ENCODE results near the gene ORMDL3. TPM values are rescaled to one million over a fixed set of nuclear protein-coding genes. Genes with fewer than 3 reads are reported as not detected.

The ORMDL3 gene
- total and polyA plus RNA-seq, 2 experiments from 2014 or later, result 33.6 to 38.5 TPM

DNA sequence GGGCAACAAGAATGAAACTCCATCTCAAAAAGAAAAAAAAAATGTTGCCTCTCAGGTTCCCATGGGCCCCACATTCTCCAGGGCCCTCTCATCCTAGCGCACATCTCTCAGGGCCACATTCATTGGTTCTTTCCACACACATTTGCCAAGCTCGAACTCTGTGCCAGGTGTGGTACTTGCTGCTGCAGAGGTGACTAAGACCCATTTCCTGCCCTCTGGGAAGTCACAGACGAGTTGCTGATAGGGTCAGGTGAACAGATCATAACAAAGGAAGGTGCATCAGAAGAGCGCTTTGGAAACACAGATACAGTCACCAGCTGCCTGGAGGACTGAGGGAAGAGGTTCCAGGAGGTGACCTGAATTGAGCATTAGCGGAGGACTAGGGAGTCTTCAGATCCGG is 36.4 kb upstream of the ORMDL3 start:
- no peaks in the 10 kb centered on the region for H3K4me1 ChIP-seq (ENCODE audit: insufficient read depth)
- no peak overlapping the region for H3K4me2 ChIP-seq
- H3K27ac ChIP-seq (ENCODE audit: low read depth), result no peak overlapping the region
- DNase-seq (ENCODE audit: low spot score) (no peak), ATAC-seq (no peak)
- H3K27me3 ChIP-seq (ENCODE audit: insufficient read depth), result no peaks in the 10 kb centered on the region
- no peaks in the 10 kb centered on the region for H3K36me3 ChIP-seq (ENCODE audit: insufficient read depth)
- H3F3A ChIP-seq (replicated peaks; ENCODE audit: low read depth), result no peaks in the 10 kb centered on the region
- H4K20me1 ChIP-seq (replicated peaks; ENCODE audit: insufficient read depth), result no peaks in the 10 kb centered on the region
- no peak overlapping the region for H3K4me3 ChIP-seq
- no peaks in the 10 kb centered on the region for H3K79me2 ChIP-seq (replicated peaks; ENCODE audit: insufficient read depth)
- H3K9me2 ChIP-seq (ENCODE audit: insufficient read depth), result no peaks in the 10 kb centered on the region
- TF ChIP-seq EZH2 (IDR thresholded peaks at IDR 0.05; ENCODE audit: low read depth, unreplicated experiment) (no peak), EZH2phosphoT487 (IDR thresholded peaks at IDR 0.05; ENCODE audit: unreplicated experiment) (no peak), NANOG (IDR thresholded peaks at IDR 0.05; ENCODE audit: borderline replicate concordance) (no peak), CREB1 (CRISPR knock-in tag; IDR thresholded peaks at IDR 0.05; ENCODE audit: low read depth) (no peak), ZNF114 (CRISPR knock-in tag; IDR thresholded peaks at IDR 0.05) (no peak), POLR2AphosphoS5 (IDR thresholded peaks at IDR 0.05; ENCODE audit: low read depth) (no peak), JUNB (IDR thresholded peaks at IDR 0.05; ENCODE audit: unreplicated experiment) (no peak), STAT1 (IDR thresholded peaks at IDR 0.05; ENCODE audit: unreplicated experiment) (no peak), ZNF331 (CRISPR knock-in tag; IDR thresholded peaks at IDR 0.05; ENCODE audit: low read depth) (no peak)
- TF ChIP-seq, protein P1, sequence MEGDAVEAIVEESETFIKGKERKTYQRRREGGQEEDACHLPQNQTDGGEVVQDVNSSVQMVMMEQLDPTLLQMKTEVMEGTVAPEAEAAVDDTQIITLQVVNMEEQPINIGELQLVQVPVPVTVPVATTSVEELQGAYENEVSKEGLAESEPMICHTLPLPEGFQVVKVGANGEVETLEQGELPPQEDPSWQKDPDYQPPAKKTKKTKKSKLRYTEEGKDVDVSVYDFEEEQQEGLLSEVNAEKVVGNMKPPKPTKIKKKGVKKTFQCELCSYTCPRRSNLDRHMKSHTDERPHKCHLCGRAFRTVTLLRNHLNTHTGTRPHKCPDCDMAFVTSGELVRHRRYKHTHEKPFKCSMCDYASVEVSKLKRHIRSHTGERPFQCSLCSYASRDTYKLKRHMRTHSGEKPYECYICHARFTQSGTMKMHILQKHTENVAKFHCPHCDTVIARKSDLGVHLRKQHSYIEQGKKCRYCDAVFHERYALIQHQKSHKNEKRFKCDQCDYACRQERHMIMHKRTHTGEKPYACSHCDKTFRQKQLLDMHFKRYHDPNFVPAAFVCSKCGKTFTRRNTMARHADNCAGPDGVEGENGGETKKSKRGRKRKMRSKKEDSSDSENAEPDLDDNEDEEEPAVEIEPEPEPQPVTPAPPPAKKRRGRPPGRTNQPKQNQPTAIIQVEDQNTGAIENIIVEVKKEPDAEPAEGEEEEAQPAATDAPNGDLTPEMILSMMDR (conservative IDR thresholded peaks at IDR 0.05; ENCODE audit: low read depth in 2 of 2), result no peak
- TF ChIP-seq, protein P2, sequence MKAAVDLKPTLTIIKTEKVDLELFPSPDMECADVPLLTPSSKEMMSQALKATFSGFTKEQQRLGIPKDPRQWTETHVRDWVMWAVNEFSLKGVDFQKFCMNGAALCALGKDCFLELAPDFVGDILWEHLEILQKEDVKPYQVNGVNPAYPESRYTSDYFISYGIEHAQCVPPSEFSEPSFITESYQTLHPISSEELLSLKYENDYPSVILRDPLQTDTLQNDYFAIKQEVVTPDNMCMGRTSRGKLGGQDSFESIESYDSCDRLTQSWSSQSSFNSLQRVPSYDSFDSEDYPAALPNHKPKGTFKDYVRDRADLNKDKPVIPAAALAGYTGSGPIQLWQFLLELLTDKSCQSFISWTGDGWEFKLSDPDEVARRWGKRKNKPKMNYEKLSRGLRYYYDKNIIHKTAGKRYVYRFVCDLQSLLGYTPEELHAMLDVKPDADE (IDR thresholded peaks at IDR 0.05), result no peak
- TF ChIP-seq, protein P3, sequence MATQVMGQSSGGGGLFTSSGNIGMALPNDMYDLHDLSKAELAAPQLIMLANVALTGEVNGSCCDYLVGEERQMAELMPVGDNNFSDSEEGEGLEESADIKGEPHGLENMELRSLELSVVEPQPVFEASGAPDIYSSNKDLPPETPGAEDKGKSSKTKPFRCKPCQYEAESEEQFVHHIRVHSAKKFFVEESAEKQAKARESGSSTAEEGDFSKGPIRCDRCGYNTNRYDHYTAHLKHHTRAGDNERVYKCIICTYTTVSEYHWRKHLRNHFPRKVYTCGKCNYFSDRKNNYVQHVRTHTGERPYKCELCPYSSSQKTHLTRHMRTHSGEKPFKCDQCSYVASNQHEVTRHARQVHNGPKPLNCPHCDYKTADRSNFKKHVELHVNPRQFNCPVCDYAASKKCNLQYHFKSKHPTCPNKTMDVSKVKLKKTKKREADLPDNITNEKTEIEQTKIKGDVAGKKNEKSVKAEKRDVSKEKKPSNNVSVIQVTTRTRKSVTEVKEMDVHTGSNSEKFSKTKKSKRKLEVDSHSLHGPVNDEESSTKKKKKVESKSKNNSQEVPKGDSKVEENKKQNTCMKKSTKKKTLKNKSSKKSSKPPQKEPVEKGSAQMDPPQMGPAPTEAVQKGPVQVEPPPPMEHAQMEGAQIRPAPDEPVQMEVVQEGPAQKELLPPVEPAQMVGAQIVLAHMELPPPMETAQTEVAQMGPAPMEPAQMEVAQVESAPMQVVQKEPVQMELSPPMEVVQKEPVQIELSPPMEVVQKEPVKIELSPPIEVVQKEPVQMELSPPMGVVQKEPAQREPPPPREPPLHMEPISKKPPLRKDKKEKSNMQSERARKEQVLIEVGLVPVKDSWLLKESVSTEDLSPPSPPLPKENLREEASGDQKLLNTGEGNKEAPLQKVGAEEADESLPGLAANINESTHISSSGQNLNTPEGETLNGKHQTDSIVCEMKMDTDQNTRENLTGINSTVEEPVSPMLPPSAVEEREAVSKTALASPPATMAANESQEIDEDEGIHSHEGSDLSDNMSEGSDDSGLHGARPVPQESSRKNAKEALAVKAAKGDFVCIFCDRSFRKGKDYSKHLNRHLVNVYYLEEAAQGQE (IDR thresholded peaks at IDR 0.05; ENCODE audit: unreplicated experiment), result no peak
- TF ChIP-seq, protein P4, sequence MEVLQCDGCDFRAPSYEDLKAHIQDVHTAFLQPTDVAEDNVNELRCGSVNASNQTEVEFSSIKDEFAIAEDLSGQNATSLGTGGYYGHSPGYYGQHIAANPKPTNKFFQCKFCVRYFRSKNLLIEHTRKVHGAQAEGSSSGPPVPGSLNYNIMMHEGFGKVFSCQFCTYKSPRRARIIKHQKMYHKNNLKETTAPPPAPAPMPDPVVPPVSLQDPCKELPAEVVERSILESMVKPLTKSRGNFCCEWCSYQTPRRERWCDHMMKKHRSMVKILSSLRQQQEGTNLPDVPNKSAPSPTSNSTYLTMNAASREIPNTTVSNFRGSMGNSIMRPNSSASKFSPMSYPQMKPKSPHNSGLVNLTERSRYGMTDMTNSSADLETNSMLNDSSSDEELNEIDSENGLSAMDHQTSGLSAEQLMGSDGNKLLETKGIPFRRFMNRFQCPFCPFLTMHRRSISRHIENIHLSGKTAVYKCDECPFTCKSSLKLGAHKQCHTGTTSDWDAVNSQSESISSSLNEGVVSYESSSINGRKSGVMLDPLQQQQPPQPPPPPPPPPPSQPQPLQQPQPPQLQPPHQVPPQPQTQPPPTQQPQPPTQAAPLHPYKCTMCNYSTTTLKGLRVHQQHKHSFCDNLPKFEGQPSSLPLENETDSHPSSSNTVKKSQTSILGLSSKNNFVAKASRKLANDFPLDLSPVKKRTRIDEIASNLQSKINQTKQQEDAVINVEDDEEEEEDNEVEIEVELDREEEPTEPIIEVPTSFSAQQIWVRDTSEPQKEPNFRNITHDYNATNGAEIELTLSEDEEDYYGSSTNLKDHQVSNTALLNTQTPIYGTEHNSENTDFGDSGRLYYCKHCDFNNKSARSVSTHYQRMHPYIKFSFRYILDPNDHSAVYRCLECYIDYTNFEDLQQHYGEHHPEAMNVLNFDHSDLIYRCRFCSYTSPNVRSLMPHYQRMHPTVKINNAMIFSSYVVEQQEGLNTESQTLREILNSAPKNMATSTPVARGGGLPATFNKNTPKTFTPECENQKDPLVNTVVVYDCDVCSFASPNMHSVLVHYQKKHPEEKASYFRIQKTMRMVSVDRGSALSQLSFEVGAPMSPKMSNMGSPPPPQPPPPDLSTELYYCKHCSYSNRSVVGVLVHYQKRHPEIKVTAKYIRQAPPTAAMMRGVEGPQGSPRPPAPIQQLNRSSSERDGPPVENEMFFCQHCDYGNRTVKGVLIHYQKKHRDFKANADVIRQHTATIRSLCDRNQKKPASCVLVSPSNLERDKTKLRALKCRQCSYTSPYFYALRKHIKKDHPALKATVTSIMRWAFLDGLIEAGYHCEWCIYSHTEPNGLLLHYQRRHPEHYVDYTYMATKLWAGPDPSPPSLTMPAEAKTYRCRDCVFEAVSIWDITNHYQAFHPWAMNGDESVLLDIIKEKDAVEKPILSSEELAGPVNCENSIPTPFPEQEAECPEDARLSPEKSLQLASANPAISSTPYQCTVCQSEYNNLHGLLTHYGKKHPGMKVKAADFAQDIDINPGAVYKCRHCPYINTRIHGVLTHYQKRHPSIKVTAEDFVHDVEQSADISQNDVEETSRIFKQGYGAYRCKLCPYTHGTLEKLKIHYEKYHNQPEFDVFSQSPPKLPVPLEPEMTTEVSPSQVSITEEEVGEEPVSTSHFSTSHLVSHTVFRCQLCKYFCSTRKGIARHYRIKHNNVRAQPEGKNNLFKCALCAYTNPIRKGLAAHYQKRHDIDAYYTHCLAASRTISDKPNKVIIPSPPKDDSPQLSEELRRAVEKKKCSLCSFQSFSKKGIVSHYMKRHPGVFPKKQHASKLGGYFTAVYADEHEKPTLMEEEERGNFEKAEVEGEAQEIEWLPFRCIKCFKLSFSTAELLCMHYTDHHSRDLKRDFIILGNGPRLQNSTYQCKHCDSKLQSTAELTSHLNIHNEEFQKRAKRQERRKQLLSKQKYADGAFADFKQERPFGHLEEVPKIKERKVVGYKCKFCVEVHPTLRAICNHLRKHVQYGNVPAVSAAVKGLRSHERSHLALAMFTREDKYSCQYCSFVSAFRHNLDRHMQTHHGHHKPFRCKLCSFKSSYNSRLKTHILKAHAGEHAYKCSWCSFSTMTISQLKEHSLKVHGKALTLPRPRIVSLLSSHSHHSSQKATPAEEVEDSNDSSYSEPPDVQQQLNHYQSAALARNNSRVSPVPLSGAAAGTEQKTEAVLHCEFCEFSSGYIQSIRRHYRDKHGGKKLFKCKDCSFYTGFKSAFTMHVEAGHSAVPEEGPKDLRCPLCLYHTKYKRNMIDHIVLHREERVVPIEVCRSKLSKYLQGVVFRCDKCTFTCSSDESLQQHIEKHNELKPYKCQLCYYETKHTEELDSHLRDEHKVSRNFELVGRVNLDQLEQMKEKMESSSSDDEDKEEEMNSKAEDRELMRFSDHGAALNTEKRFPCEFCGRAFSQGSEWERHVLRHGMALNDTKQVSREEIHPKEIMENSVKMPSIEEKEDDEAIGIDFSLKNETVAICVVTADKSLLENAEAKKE (CRISPR knock-in tag; IDR thresholded peaks at IDR 0.05), result no peak
- H2AFZ ChIP-seq, result no peak overlapping the region; the same call in 1 of the 2 replicates
- Mint-ChIP-seq H3K4me1 (peaks cover 7% of the 10 kb centered on the region; the same call in 2 of the 3 replicates), H3K27ac (no peak overlapping the region), H3K4me3 (no peak overlapping the region), H3K9me3 (no peaks in the 10 kb centered on the region), H3K36me3 (ENCODE audit: low read depth) (no peaks in the 10 kb centered on the region), H3K27me3 (ENCODE audit: insufficient read depth, low read depth, poor library complexity) (peaks cover 17% of the 10 kb centered on the region)
